ENCODE results near the gene SLC22A7.

SLC22A7 gene

GRCh38 chr6:43285832-43286231 lies 12.2 kb upstream of the SLC22A7 start:
- TF ChIP-seq BACH2 (CRISPR knock-in tag; IDR thresholded peaks at IDR 0.05; ENCODE audit: borderline replicate concordance): no peak
- TF ChIP-seq ISL1 (CRISPR knock-in tag; IDR thresholded peaks at IDR 0.05): no peak
- no peak for TF ChIP-seq RARB (CRISPR knock-in tag; IDR thresholded peaks at IDR 0.05)
- TF ChIP-seq ZFP3 (CRISPR knock-in tag; IDR thresholded peaks at IDR 0.05): no peak
- TF ChIP-seq ZC3H10 (CRISPR knock-in tag; IDR thresholded peaks at IDR 0.05): no peak
- no peak for TF ChIP-seq ZNF70 (CRISPR knock-in tag; IDR thresholded peaks at IDR 0.05)
- no peak for TF ChIP-seq TSHZ2 (CRISPR knock-in tag; IDR thresholded peaks at IDR 0.05)
- no peak for TF ChIP-seq SNAI2 (CRISPR knock-in tag; IDR thresholded peaks at IDR 0.05)
- TF ChIP-seq TCF4 (CRISPR knock-in tag; IDR thresholded peaks at IDR 0.05; ENCODE audit: borderline replicate concordance): no peak
- TF ChIP-seq POU6F1 (CRISPR knock-in tag; IDR thresholded peaks at IDR 0.05; ENCODE audit: borderline replicate concordance, low read depth): no peak
- no peak for TF ChIP-seq GLIS3 (CRISPR knock-in tag; IDR thresholded peaks at IDR 0.05)
- no peak for TF ChIP-seq CSRNP3 (CRISPR knock-in tag; IDR thresholded peaks at IDR 0.05)
- no peak for TF ChIP-seq TOX (CRISPR knock-in tag; IDR thresholded peaks at IDR 0.05; ENCODE audit: borderline replicate concordance)
- TF ChIP-seq ZFP30 (CRISPR knock-in tag; IDR thresholded peaks at IDR 0.05): no peak
- no peak for TF ChIP-seq CREB5 (CRISPR knock-in tag; IDR thresholded peaks at IDR 0.05; ENCODE audit: low read depth)
- no peak for TF ChIP-seq PPARA (CRISPR knock-in tag; IDR thresholded peaks at IDR 0.05; ENCODE audit: borderline replicate concordance)
- ATAC-seq: no peak

GRCh38 chr6:43286456-43286979 lies 11.5 kb upstream of the SLC22A7 start:
- ATAC-seq: no peak
- no peak for TF ChIP-seq CREB5 (CRISPR knock-in tag; IDR thresholded peaks at IDR 0.05; ENCODE audit: low read depth)
- TF ChIP-seq ZNF70 (CRISPR knock-in tag; IDR thresholded peaks at IDR 0.05): no peak
- TF ChIP-seq TSHZ2 (CRISPR knock-in tag; IDR thresholded peaks at IDR 0.05): no peak
- TF ChIP-seq BACH2 (CRISPR knock-in tag; IDR thresholded peaks at IDR 0.05; ENCODE audit: borderline replicate concordance): no peak
- TF ChIP-seq ZNF8 (CRISPR knock-in tag; IDR thresholded peaks at IDR 0.05): no peak
- TF ChIP-seq TCF4 (CRISPR knock-in tag; IDR thresholded peaks at IDR 0.05; ENCODE audit: borderline replicate concordance): no peak
- TF ChIP-seq PPARA (CRISPR knock-in tag; IDR thresholded peaks at IDR 0.05; ENCODE audit: borderline replicate concordance): no peak
- no peak for TF ChIP-seq CSRNP3 (CRISPR knock-in tag; IDR thresholded peaks at IDR 0.05)
- TF ChIP-seq ZFP30 (CRISPR knock-in tag; IDR thresholded peaks at IDR 0.05): no peak
- TF ChIP-seq TOX (CRISPR knock-in tag; IDR thresholded peaks at IDR 0.05; ENCODE audit: borderline replicate concordance): no peak

All from SK-N-SH treated with all-trans-retinoic acid at 6 μM for 48 hours (cell line).